Esophagus squamous epithelium (tissue), 4 donors: ENCODE data around the gene PPP1R36.

ENCODE experiments used
- POLR2A ChIP-seq, 4 donors: fragments of 450-650 bp; IDR thresholded peaks; one replicate each; pipeline ENCODE4 v1.6.1; 2017; ENCODE audit warnings: antibody characterized with exemption in 4 of 4, mild to moderate bottlenecking in 4 of 4, moderate library complexity in 3 of 4
- TF ChIP-seq, protein P1 (sequence below), 6 experiments: fragments of 450-650 bp in 4 of 6; fragments of 200-600 bp in 2 of 6; sonication (generic) in 2 of 6; IDR thresholded peaks; one replicate each; pipeline ENCODE4 v1.5.1; 2016 to 2019; ENCODE audit warnings: antibody characterized with exemption in 6 of 6, mild to moderate bottlenecking in 4 of 6, moderate library complexity in 4 of 6

DNA sequence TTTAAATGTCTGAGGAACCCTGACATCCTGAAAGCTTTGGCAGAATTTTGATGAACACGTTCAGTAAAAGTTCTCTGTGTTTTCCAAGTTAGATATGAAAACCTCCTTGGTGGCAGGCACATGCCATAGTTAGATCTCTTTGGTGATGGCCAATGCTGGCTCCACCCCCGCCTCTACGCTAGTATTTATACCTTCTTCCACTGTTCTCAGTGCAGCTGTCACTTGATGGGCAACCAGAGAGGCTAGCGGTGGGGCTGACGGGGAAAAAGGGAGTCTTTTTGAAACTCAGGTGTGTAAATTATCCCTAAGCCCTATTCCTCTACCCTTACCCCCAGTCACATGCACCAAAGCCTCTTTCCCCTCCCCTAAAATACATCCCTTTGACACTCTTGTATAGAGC, 32.1 kb downstream of the PPP1R36 start:
- TF ChIP-seq POLR2A (IDR thresholded peaks at IDR 0.05), result no peak
- TF ChIP-seq, protein P1, sequence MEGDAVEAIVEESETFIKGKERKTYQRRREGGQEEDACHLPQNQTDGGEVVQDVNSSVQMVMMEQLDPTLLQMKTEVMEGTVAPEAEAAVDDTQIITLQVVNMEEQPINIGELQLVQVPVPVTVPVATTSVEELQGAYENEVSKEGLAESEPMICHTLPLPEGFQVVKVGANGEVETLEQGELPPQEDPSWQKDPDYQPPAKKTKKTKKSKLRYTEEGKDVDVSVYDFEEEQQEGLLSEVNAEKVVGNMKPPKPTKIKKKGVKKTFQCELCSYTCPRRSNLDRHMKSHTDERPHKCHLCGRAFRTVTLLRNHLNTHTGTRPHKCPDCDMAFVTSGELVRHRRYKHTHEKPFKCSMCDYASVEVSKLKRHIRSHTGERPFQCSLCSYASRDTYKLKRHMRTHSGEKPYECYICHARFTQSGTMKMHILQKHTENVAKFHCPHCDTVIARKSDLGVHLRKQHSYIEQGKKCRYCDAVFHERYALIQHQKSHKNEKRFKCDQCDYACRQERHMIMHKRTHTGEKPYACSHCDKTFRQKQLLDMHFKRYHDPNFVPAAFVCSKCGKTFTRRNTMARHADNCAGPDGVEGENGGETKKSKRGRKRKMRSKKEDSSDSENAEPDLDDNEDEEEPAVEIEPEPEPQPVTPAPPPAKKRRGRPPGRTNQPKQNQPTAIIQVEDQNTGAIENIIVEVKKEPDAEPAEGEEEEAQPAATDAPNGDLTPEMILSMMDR (IDR thresholded peaks at IDR 0.05), result no peak
